Measurements from ENCODE around the gene LPAR6.
"Not testable (repeated sequence)": the region's sequence is repeated elsewhere in the genome, so short reads cannot be mapped to it uniquely, and the experiment has no call there.

DNA sequence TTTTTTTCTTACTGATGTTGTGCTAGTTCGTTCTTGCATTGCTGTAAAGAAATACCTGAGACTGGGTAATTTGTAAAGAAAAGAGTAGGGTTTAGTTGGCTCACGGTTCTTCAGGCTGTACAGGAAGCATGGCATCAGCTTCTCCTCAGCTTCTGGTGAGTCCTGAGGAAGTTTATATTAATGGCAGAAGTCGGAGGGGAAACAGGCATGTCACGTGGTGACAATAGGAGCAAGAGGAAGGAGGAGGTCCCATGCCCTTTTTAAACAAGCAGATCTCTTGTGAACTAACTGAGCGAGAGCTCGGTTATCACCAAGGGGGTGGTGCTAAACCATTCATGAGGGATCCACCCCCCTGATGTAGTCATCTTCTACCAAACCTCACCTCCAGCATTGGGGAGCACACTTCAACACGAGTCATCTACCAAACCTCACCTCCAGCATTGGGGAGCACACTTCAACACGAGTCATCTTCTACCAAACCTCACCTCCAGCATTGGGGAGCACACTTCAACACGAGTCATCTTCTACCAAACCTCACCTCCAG is 13.9 kb upstream of the LPAR6 start:
- TF ChIP-seq POLR2AphosphoS5 (IDR thresholded peaks at IDR 0.05; ENCODE audit: borderline replicate concordance, low read depth, low read length); EZH2 (IDR thresholded peaks at IDR 0.05): not testable (repeated sequence)
